Bone marrow (tissue), 2 donors: ENCODE measurements around the gene MCRIP1.

ENCODE experiments used
- DNase-seq, 2 donors: peaks; one replicate each; lab custom pipeline; 2025; lab: John Stamatoyannopoulos, UW

Gene MCRIP1

DNA sequence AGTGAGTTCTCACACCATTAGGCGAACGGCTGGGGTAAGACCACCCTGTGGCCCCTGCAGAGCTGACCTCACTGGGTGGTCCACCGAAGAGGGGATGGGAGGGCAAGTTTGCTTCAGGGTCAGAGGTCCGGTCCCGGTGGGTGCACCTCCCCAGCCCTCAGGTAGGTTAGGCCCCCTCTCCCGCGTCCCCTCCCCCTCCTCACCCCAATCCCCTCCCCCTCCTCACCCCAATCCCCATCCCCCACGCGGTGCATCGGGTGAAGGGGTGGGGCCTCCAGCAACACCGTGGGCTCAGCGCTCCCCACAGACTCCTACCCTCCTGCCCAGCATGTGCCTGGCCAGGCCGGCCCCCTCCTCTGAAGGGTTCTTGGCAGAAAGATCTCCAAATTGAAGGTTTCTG lies 13.4 kb downstream of the MCRIP1 start:
- no peak for DNase-seq

DNA sequence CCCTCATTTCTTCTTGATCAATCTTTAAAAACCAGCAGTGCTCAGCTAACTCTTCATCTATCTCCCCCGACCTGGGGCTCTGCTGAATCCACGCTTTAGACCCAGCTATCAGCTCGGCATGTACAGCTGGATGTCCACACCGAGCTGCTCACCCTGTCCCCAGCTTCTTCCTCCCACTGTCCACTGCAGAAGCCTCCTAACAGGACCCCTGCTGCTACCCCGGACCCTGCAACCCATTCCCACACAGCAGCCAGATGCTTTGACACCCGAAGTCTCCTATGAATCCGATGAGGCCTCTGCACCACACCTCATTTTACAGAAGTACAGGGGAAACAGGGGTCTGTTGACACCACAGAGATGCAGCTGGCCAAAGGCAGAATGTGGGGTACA lies 15.3 kb downstream of the MCRIP1 start:
- DNase-seq = no peak

DNA sequence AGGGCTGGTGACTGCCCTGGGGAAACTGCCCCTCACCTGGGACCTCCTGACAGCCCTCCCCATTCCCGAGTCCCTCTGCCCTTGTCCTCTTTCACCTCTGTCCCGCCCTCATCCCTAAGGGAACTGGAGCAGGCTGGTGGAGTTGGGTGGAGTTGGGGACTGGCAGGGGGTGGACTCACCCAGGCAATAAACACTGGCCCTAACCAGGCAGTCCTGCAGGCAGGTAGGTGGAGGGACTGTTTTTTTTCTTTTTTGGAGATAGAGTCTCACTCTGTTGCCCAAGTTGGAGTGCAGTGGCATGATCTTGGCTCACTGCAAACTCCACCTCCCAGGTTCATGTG lies 17.5 kb downstream of the MCRIP1 start:
- DNase-seq = no peak

DNA sequence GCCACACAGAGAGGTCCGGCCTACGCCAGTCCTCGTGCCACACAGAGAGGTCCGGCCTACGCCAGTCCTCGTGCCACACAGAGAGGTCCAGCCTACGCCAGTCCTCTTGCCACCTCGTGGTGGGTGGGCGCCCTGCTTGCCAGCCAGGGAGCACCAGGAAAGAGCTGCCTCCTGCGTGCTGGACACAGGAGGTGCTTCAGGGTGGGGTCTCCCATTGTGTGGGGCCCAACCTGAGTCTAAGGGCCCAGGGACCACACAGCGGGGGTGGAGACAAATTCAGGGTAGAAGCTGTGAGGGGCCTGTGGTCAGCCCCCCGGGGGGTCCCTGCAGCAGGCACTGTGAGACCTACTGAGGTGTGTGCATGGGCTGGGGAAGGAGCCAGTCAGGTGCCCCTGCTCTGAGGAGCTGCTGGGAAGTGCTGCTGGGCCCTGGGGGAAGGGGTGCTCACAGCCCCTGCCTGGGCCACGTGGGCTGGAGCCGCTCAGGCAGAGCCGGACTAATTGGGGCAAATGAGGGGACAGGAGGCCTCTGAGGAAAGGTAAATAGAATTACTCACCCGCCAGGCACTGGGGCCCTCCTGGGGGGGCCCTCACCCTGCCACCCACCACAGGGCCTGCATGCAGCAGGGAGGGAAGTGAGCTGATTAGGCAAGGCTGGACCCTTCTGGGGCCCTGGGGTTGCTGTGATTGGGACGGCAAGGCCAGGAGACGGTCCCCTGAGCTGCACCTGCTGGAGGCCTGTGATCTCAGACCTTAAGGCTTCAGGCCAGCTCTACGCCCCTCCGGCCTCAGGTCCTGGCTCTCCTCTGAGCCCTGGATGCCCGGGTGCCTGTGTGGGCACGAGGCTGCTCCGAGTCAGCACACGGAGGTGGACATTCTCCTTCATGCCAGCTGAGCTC lies 18.1 kb downstream of the MCRIP1 start:
- DNase-seq = no peak

DNA sequence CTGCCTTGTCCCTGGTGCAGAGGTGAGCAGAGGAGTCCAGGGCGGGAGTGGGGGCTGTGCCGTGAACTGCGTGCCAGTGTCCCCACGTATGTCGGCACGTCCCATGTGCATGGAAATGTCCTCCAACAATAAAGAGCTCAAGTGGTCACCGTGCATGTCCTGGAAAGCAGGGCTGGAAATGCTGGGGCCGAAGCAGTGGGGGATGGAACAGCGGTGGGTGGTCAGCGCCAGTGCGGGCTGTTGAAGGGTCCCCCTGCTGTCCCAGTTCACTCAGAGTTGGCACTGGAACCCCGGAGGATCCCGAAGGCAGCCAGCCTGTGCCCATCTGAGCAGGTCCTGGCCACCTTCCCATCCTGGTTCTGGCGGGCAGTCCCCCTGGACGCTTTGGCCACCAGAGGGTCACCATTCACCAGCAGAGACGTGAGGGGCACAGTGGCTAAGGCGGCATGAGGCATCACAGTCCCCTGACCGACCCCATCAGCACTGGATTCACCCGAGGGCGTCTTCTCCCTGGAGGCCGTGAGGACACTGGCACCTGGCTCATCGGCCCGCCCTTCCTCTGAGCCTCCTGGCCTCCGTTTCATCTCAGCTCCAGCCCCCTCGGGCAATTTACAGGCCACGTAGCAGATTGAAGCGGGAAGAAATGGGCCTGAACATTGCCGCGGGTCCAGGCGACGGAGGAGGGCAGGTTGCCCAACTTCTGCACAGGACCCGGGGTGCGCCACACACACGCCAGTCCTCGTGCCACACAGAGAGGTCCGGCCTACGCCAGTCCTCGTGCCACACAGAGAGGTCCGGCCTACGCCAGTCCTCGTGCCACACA lies 19.0 kb downstream of the MCRIP1 start:
- no peak for DNase-seq

DNA sequence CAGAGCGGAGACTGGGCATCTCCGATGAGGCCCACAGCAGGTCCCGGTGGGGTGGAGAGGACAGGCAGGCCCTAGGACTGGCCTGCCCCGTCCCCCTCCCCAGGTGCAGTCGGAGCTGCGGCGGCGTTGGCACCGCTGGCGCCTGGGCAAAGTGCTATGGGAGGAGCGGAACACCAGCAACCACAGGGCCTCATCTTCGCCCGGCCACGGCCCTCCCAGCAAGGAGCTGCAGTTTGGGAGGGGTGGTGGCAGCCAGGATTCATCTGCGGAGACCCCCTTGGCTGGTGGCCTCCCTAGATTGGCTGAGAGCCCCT lies 19.8 kb downstream of the MCRIP1 start:
- DNase-seq = no peak

DNA sequence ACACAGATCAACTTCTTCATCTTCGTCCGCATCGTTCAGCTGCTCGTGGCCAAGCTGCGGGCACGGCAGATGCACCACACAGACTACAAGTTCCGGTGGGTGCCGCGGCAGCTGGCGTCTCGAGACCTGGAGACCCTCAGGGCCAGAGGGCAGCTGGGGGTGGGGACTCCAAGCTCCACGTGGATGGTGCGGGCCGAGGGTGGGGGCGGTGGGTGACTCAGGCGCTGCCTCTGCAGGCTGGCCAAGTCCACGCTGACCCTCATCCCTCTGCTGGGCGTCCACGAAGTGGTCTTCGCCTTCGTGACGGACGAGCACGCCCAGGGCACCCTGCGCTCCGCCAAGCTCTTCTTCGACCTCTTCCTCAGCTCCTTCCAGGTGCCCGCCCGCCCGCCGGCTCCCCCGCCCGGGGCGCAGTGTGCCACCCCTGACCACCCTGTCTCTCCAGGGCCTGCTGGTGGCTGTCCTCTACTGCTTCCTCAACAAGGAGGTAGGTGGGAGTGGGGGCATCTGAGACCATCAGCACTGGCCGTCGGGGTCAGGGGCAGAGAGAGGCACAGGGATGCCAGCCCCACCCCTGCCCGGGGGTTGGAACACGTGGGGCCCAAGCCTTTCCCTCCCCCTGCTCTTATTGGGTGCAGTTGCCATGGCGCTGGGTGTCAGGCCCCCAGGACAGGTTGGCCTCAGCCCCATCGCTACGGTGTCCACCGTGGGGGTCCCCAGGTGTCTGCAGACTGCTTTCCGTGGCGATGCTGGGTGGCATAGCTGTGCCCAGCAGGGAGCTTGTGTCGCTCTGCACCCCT lies 20.3 kb downstream of the MCRIP1 start:
- DNase-seq = no peak

DNA sequence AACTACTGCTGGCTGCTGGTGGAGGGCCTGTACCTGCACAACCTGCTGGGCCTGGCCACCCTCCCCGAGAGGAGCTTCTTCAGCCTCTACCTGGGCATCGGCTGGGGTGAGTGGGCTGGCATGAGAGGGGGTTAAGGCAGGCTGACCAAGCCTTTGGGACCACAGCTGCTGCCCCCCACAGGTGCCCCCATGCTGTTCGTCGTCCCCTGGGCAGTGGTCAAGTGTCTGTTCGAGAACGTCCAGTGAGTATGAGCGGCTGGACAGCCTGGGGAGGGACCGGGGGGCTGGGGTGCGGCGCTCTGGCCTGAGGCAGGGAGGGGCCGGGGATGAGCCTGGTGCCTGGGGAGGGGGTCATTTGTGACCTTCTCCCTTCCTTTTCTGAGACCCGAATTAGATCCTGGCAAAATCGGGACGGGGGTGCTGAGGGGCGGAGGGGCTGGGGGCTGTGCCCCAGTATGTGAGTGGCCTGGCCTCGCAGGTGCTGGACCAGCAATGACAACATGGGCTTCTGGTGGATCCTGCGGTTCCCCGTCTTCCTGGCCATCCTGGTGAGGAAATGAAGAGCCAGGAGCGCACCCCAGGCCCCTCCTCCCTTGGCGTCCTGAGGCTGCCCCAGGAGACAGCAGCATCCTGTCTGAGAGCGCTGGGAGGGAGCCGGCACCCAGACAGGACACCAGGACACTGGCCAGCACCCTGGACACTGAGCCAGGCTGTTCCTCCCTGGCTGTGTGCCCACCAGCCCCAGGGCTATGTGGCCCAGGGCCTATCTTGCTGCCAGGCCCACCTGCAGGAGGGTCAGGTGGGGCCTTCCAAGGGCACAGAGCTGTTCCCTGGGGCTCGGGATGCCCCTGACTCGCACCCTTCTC lies 21.2 kb downstream of the MCRIP1 start:
- no peak for DNase-seq

DNA sequence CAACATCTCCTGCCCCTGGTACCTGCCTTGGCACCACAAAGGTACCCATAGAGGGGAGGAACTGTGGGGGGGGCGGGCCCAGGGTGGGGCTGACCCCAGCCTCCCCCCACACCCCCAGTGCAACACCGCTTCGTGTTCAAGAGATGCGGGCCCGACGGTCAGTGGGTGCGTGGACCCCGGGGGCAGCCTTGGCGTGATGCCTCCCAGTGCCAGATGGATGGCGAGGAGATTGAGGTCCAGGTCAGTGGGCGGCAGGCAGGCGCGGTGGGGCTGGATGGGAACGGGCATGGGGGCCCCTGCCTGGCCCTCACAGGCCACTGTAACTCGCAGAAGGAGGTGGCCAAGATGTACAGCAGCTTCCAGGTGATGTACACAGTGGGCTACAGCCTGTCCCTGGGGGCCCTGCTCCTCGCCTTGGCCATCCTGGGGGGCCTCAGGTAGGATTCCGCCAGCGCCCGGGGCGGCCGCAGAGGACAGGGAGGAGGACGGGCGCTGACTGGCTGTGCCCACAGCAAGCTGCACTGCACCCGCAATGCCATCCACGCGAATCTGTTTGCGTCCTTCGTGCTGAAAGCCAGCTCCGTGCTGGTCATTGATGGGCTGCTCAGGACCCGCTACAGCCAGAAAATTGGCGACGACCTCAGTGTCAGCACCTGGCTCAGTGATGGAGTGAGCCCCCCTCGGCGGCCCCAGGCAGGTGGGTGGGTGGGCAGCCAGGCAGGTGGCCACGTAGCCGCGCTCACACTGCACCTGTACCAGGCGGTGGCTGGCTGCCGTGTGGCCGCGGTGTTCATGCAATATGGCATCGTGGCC lies 22.0 kb downstream of the MCRIP1 start:
- DNase-seq = no peak

DNA sequence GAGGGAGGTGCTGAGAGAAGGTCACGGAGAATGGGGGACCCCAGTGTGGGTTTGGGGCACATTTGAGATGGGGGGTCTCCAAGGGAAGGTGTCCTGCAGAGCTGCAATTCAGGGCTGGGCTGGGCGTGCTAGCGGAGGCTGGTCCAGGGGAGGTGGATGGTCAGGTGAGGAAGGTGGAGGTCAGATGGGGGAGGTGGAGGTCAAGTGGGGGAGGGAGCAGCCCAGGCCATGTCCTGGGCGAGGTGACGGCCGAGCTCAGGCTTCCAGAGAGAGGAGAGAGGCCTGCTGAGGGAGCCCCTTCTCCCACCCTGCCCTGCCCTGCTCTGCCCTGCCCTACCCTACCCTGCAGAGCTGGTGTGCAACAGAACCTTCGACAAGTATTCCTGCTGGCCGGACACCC lies 22.6 kb downstream of the MCRIP1 start:
- no peak for DNase-seq

DNA sequence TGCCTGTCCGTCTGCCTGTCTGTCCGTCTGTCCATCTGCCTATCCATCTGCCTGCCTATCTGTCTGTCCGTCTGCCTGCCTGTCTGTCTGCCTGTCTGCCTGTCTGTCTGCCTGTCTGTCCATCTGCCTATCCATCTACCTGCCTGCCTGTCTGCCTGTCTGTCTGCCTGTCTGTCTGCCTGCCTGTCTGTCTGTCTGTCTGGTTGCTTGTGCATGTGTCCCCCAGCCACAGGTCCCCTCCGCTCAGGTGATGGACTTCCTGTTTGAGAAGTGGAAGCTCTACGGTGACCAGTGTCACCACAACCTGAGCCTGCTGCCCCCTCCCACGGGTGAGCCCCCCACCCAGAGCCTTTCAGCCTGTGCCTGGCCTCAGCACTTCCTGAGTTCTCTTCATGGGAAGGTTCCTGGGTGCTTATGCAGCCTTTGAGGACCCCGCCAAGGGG lies 23.5 kb downstream of the MCRIP1 start:
- no peak for DNase-seq

DNA sequence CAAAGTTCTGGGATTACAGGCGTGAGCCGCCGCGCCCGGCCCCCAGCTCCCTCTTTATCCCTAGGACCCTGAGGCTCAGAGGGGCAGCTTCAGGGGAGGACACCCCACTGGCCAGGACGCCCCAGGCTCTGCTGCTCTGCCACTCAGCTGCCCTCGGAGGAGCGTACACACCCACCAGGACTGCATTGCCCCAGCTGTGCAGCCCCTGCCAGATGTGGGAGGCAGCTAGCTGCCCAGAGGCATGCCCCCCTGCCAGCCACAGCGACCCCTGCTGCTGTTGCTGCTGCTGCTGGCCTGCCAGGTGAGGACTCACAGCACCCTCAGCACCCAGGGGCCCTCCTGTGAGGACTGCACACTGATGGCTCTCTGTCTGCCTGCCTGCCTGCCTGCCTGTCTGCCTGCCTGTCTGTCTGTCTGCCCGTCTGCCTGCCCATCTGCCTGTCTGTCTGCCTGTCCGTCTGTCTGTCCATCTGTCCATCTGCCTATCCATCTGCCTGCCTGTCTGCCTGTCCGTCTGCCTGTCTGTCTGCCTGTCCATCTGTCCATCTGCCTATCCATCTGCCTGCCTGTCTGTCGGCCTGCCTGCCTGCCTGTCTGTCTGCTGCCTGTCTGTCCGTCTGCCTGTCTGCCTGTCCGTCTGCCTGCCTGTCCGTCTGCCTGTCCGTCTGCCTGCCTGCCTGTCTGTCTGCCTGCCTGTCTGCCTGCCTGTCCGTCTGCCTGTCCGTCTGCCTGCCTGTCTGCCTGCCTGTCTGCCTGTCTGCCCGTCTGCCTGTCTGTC lies 24.1 kb downstream of the MCRIP1 start:
- no peak for DNase-seq

DNA sequence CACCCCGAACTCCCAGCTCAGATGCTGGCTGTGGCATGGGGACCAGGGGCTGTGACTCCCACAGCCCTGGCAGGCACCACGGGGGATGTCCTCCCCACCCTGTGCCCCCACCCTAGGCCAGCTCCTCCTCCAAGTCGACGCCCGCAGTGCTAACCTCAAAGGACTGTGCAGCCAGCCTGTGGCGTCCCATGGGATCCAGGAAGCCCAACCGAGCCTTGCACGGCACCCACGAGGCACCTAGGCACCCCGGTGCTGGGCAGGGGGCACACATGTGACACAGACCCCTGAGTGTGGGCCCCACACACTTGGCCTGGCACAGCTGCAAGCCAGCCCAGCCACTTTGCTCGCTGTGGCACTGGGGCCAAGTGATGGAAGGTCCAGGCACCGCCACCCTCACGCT lies 25.3 kb downstream of the MCRIP1 start:
- no peak for DNase-seq

DNA sequence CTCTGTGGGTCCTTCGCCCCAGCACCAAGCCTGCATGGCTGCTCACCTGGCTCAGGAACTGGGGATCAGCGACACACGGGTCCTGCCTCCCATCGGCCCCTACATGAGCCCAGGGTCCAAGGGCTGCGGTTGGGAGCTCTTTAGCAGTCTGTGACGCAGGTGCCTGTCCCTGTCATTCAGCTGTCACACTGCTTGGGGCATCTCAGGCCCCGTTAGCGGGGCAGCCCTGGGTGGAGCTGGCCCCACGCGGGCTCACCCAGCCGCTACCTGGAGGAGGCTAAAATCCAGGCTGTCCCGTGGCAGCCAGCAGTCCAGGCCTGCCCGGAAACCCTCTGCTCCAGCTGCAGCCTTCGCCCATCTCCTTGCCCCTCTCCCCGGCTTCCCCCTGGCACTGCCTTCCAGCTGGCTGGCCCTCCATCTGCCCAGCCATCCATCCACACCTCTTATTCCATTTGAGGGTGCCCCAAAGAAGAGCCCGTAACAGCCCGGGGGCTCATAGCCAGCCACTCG lies 25.8 kb downstream of the MCRIP1 start:
- no peak for DNase-seq

DNA sequence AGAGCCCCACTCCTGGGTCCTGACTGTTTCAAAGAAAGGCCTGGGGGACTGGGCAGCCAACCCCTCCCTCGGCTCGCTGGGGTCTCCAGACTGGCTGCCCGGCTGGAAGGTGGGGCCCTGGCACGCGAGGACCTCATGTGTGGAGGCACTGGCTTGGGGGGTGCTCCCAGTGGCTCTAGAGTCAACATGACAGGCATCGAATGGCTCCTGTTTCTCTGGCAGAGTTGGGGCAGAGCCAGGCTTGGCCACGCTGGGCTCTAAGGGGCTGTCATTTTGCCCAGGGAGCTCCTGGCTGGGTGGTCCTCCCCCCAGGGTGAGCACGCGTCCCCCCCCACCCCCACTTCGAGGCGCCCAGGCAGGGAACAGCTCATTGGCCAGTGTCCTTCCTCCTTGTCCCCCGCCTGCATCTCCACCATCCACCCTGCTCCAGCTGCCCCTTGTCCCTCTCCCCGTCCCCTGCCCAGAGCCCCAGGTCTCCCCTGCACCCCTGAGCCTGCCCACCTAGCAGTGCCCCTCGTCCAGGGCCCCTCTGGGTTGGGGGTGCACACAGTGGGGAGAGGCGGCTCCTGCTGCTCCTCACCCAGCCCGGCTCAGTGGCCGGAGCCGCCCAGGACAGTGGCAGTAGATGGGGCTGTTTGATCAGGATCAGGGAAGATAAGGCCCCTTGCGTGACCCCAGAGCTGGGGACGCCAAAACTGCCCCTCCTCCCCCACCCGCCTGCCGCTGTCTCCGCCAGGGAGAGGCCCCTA lies 26.5 kb downstream of the MCRIP1 start:
- DNase-seq = no peak

DNA sequence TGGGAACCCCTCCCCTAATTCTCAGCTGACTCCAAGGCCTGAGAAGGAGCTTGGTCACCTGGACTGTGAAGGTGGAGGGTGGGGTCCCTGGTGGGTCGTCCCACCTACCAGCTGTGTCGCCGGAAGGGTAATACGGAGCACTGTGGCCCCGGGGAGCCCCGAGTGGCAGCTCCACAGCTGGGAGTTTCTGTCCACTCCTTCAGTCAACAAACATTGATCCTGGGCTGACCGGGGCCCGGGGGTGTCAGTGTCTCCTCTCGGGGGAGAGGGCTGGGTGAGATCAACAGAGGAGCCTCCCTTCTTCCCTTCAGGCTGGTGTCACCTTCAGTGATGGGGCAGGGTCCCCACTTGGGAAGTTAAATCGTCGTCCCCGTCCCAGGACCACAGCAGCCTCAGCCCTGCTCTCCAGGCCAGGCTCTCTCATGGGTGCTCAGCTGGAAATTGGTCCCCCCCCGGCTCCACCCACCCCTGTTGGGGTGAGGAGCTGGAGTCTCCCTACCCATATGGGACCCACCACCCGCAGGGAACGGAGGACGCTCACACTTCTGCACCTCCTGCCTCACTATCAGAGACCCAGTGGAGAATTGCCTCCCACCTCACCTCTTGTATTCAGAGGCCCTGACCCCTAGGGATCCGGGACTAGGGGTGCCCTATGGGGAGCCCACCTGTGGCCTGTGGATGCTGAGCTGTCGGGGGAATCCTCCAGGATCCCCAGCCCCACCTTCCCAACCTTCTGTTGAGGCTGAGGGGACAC lies 27.2 kb downstream of the MCRIP1 start:
- no peak for DNase-seq

DNA sequence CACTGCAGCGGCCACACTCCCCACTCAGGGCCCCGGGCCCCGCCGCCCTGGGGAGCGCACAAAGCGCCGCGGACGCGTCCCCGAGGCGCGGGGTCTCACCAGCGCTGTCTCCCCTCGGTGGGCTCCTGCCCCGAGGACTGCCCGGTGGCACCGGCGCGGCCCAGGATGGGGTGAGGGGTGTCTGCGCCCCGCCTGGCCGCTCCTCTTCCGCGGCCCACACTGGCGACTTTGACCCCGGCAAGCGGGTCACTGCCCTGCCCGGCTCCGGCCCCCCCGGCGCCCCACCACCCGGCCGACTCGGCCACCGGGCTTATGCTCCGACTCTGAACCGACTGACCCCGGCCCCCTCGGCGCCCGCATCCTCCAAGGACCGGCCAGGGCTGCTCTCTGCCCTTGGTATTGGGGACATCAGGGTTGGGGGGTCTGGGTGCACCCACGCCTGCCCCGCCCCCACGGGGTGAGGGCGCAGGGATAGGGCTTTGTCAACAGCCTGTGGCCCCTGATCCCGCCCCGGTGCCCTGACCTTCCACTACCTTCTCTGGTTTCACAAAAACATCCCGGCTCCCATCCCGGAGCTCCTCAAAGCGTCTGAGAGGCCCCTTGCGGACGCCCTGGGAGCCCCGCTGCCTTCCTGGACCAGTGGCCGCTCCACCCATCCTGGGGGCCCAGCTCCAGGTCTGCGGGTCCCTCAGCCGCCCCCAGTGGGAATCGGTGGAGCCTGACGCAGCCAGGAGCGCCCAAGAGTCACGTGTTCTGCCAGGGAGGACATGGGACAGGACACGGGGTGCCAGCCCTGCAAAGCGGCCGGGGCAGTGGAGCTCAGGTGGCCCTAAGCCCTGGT lies 28.3 kb downstream of the MCRIP1 start:
- no peak for DNase-seq
